GM12891 (cell line): Measurements from ENCODE around the gene REXO2.

ENCODE experiments used
- DNase-seq: peaks from one replicate; pipeline ENCODE4 v3.0.0; 2011; ENCODE audit warnings: low spot score; ENCODE audit not compliant: insufficient read length
- FAIRE-seq: peaks from 2 replicates; lab custom pipeline; 2011; peaks lifted over from hg19 to GRCh38; lab: Jason Lieb, UNC
- PAX5 ChIP-seq: IDR thresholded peaks from 2 replicates; pipeline ENCODE4 v1.6.1; 2011; ENCODE audit warnings: low read length, moderate library complexity, mild to moderate bottlenecking; ENCODE audit not compliant: insufficient read depth, severe bottlenecking
- POLR2A ChIP-seq: IDR thresholded peaks from 2 replicates; pipeline ENCODE4 v1.6.1; 2011; ENCODE audit warnings: low read depth, low read length, control low read depth
- POLR2AphosphoS5 ChIP-seq: IDR thresholded peaks from 2 replicates; pipeline ENCODE4 v1.6.1; 2011; ENCODE audit warnings: low read depth, low read length, control low read depth
- POU2F2 ChIP-seq: IDR thresholded peaks from 2 replicates; pipeline ENCODE4 v1.6.1; 2011; ENCODE audit warnings: low read depth, mild to moderate bottlenecking, control low read depth, low read length, moderate library complexity
- SPI1 ChIP-seq: IDR thresholded peaks from 2 replicates; pipeline ENCODE4 v1.6.1; 2011; ENCODE audit warnings: low read depth, low read length, control low read depth
- TAF1 ChIP-seq: IDR thresholded peaks from 2 replicates; pipeline ENCODE4 v1.6.1; 2011; ENCODE audit warnings: low read depth, low read length, control low read depth

The REXO2 gene

GRCh38 chr11:114440121-114440860 is 1.0 kb downstream of the REXO2 start:
- no peak for DNase-seq
- no peak for TF ChIP-seq POLR2A
- no peak for TF ChIP-seq POU2F2
- no peak for TF ChIP-seq SPI1
- no peak for TF ChIP-seq POLR2AphosphoS5
- no peak for TF ChIP-seq PAX5
- no peak for TF ChIP-seq TAF1
- FAIRE-seq: no peak

GRCh38 chr11:114440971-114441763 is 1.9 kb downstream of the REXO2 start:
- FAIRE-seq (peak; percentile 26), DNase-seq (no peak)
- TF ChIP-seq TAF1 (no peak), POLR2A (no peak)

GRCh38 chr11:114441921-114442320 is 2.7 kb downstream of the REXO2 start:
- DNase-seq (no peak), FAIRE-seq (no peak)
- TF ChIP-seq TAF1 (no peak), POLR2A (no peak), POU2F2 (no peak), PAX5 (no peak), POLR2AphosphoS5 (no peak)

GRCh38 chr11:114442536-114442935 is 3.3 kb downstream of the REXO2 start:
- DNase-seq (no peak), FAIRE-seq (no peak)
- TF ChIP-seq POLR2A: no peak
- no peak for TF ChIP-seq TAF1
- no peak for TF ChIP-seq POU2F2
- no peak for TF ChIP-seq PAX5
- TF ChIP-seq SPI1: no peak
- TF ChIP-seq POLR2AphosphoS5: no peak

GRCh38 chr11:114447444-114447843 is 8.2 kb downstream of the REXO2 start:
- DNase-seq (no peak), FAIRE-seq (no peak)
- TF ChIP-seq POU2F2 (no peak), SPI1 (no peak), PAX5 (no peak), POLR2AphosphoS5 (no peak), POLR2A (no peak), TAF1 (no peak)

- no peak for DNase-seq
- no peak for FAIRE-seq
- no peak for TF ChIP-seq POLR2A
- TF ChIP-seq POU2F2: no peak
- TF ChIP-seq SPI1: no peak
- TF ChIP-seq PAX5: no peak
- TF ChIP-seq POLR2AphosphoS5: no peak
- TF ChIP-seq TAF1: no peak
These were observed 8.6 kb downstream of the REXO2 start for GRCh38 chr11:114447892-114448291.

GRCh38 chr11:114448749-114449482 is 9.6 kb downstream of the REXO2 start:
- DNase-seq: no peak
- TF ChIP-seq POLR2AphosphoS5 (no peak), POU2F2 (no peak), POLR2A (no peak), SPI1 (no peak), PAX5 (no peak), TAF1 (no peak)
- no peak for FAIRE-seq

- FAIRE-seq (no peak), DNase-seq (no peak)
- TF ChIP-seq POU2F2 (no peak), PAX5 (no peak), TAF1 (no peak), SPI1 (no peak), POLR2AphosphoS5 (no peak), POLR2A (no peak)
These were observed 10.6 kb downstream of the REXO2 start for GRCh38 chr11:114449845-114450244.

GRCh38 chr11:114452399-114452798 is 13.1 kb downstream of the REXO2 start:
- DNase-seq (no peak), FAIRE-seq (no peak)
- no peak for TF ChIP-seq POU2F2
- TF ChIP-seq POLR2AphosphoS5: no peak
- TF ChIP-seq TAF1: no peak
- TF ChIP-seq PAX5: no peak
- no peak for TF ChIP-seq SPI1
- TF ChIP-seq POLR2A: no peak
